ENCODE results near the gene ARL13B. TPM values are rescaled to one million over a fixed set of nuclear protein-coding genes. Genes with fewer than 3 reads are reported as not detected.
"Not testable (repeated sequence)": the region's sequence is repeated elsewhere in the genome, so short reads cannot be mapped to it uniquely, and the experiment has no call there.

The ARL13B gene
- total RNA-seq, 1 donor from 2014 or later, result 12.2 TPM

DNA sequence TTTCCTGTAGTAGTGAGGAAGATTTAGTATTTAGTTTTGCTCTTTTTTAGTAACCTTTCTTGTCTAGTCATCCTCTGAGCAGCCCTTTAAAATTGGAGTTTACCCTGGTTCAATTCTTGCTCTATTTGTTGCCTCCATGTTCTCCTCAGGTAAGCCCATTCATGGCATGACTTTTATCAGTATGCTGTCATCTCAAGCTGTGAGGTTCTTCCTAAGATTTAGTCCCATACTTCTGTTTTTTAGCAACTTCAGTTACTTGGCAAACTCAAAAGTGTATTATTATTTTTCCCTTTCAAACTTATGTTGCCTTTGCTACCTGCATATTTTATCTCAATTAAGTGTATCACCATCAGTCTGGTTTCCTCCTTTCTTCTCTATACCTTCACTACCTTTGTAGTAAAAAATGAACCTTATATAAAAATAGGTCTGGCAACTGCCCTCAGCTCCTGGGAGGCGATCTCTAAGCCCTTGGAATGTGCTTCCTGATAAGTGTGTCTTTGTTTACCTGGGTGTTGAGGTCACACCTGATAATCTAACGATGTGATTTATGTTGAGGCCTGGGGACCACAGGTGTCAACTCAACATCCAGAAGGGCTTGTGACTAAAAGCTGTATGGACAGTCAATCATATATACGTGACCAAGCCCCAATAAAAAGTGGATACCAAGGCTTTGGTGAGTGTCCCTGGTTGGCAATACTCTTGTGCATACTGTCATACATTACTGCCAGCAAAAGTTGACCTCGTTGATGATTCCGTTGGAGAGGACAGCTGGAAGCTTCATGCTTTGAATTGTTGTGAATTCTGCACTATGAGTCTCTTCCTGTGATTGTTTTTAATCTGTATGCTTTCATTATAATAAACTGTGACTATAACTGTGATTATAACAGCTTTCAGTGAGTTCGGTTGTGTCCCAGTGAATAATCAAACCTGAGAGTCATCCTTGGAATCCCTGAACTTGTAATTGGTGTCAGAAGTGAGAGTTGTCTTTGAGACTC, 86.8 kb downstream of the ARL13B start:
- Mint-ChIP-seq H3K27ac (ENCODE audit: unreplicated experiment) (no peak overlapping the region), H3K9me3 (ENCODE audit: low read depth) (no peaks in the 10 kb centered on the region), H3K4me1 (ENCODE audit: low read depth) (peaks cover 41% of the 10 kb centered on the region), H3K4me3 (ENCODE audit: unreplicated experiment) (no peak overlapping the region), H3K27me3 (ENCODE audit: low read depth) (no peaks in the 10 kb centered on the region), H3K36me3 (ENCODE audit: low read depth) (no peaks in the 10 kb centered on the region)
- DNase-seq (ENCODE audit: low spot score), result no peak
- TF ChIP-seq, protein P1, sequence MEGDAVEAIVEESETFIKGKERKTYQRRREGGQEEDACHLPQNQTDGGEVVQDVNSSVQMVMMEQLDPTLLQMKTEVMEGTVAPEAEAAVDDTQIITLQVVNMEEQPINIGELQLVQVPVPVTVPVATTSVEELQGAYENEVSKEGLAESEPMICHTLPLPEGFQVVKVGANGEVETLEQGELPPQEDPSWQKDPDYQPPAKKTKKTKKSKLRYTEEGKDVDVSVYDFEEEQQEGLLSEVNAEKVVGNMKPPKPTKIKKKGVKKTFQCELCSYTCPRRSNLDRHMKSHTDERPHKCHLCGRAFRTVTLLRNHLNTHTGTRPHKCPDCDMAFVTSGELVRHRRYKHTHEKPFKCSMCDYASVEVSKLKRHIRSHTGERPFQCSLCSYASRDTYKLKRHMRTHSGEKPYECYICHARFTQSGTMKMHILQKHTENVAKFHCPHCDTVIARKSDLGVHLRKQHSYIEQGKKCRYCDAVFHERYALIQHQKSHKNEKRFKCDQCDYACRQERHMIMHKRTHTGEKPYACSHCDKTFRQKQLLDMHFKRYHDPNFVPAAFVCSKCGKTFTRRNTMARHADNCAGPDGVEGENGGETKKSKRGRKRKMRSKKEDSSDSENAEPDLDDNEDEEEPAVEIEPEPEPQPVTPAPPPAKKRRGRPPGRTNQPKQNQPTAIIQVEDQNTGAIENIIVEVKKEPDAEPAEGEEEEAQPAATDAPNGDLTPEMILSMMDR (IDR thresholded peaks at IDR 0.05), result no peak

DNA sequence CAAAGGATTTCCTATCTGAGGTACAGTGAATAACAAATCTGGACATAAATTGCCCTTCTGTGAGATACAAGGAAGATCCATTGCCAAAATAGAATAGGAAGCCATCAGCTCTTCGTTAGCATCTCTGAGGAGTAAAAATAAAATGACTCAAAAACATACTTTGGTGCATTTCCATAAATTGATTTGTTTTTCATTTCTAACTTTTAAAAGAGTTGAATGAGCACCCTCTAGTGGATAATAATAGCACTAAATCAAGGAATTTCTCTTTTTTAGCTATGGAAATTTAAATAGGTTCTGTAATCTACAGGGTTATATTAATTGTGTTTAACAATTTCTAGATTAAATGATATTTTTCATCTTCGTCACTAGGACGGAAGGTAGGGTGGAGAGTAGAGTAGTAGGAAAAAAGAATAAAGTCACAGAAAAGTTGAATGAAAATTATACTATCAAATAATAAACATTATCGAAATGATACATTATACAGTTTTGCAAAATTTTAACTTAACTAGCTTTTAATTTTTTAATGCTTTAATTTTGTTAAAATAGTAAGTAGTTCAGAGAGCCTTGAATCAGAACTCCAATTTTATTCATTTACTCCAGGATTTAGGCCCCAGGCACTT, 89.3 kb downstream of the ARL13B start:
- H3K4me1 Mint-ChIP-seq (ENCODE audit: low read depth), result peaks cover 22% of the 10 kb centered on the region
- no peaks in the 10 kb centered on the region for H3K27me3 Mint-ChIP-seq (ENCODE audit: low read depth)
- TF ChIP-seq, protein P1 (IDR thresholded peaks at IDR 0.05), result peak; percentile 92
- no peak for DNase-seq (ENCODE audit: low spot score)
- peak overlapping the region; percentile 34 for H3K27ac Mint-ChIP-seq (ENCODE audit: unreplicated experiment)
- peaks cover 6% of the 10 kb centered on the region for H3K9me3 Mint-ChIP-seq (ENCODE audit: low read depth)
- no peak overlapping the region for H3K4me3 Mint-ChIP-seq (ENCODE audit: unreplicated experiment)
- H3K36me3 Mint-ChIP-seq (ENCODE audit: low read depth), result peaks cover 8% of the 10 kb centered on the region

DNA sequence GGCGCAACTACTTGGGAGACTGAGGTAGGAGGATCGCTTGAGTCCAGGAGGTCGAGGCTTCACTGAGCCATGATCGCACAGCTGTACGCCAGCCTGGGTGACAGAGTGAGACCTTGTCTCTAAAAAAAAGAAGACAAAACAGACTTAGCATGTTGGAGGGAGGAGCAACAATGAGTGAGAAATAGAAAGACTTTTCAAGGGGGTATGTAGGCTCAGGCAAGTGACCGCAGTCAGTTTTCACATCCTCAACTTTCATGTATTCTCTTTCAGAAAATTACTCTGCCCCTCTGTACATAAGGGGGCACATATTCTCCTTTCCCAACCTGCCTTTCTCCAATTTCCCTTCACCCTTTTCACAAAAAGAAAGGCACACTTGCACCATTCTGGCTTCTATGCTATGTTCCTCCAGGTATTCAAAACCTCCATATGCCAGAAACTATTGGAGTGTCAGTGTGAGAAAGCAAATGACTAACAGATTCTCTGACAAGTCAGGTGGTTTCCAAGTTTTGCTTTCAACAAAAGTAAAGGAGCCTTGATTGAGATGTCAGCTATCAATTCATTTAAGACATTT, 90.5 kb downstream of the ARL13B start:
- Mint-ChIP-seq H3K36me3 (ENCODE audit: low read depth) (peaks cover 8% of the 10 kb centered on the region), H3K4me1 (ENCODE audit: low read depth) (peaks cover 13% of the 10 kb centered on the region), H3K27ac (ENCODE audit: unreplicated experiment) (no peak overlapping the region), H3K9me3 (ENCODE audit: low read depth) (peaks cover 6% of the 10 kb centered on the region), H3K4me3 (ENCODE audit: unreplicated experiment) (no peak overlapping the region), H3K27me3 (ENCODE audit: low read depth) (no peaks in the 10 kb centered on the region)
- TF ChIP-seq, protein P1 (IDR thresholded peaks at IDR 0.05), result no peak
- DNase-seq (ENCODE audit: low spot score), result no peak

DNA sequence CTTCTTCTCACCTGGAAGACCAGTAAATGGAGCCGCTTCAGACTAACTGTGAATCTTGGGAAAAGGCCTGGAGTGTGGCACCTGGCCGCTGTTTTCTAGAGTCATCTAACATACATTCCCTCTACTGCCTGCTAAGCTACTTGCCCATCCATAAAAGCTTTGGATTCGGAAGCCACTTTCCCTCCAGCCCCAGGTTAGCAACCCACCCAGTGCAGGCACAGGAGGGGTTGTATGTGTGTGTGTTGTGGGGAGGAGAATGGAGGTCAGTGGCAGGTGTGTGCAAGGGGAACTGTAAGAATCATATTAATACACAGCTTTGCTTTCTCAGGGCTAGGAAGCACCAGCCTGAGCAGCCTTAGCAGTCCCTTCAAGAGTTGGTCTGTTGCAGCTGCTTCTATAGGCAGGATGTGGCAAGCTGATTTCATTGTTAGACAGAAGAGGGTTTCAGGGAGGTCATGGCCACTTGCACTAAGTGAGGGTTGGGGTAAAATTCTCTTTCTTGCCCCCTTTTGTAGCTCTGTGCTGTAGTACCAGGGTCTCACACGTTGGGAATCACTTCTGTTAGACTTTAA, 91.8 kb downstream of the ARL13B start:
- H3K4me1 Mint-ChIP-seq (ENCODE audit: low read depth), result peaks cover 12% of the 10 kb centered on the region
- no peak overlapping the region for H3K27ac Mint-ChIP-seq (ENCODE audit: unreplicated experiment)
- no peak for DNase-seq (ENCODE audit: low spot score)
- no peaks in the 10 kb centered on the region for H3K27me3 Mint-ChIP-seq (ENCODE audit: low read depth)
- no peak overlapping the region for H3K4me3 Mint-ChIP-seq (ENCODE audit: unreplicated experiment)
- peaks cover 8% of the 10 kb centered on the region for H3K36me3 Mint-ChIP-seq (ENCODE audit: low read depth)
- TF ChIP-seq, protein P1 (IDR thresholded peaks at IDR 0.05), result no peak
- peaks cover 6% of the 10 kb centered on the region for H3K9me3 Mint-ChIP-seq (ENCODE audit: low read depth)

DNA sequence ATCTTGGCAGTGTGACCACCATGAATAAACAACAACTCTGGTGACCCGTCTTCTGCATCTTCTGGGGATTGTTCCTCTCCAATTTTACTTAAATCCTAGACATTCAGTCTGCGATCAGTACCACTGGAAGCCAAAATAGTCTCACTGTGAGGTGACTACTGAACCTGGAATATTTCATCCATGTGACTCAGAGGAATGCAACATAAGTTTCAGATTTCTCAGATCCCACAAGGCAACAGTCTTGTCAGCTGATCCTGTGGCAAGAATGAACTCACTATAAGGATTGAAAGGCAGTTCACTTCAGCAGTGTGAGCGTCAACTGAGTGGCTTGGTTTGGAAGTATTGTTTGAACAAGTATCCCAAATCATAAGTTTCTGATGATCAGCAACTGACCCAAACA, 96.1 kb downstream of the ARL13B start:
- H3K4me1 Mint-ChIP-seq (ENCODE audit: low read depth), result peaks cover 6% of the 10 kb centered on the region
- H3K36me3 Mint-ChIP-seq (ENCODE audit: low read depth), result peaks cover 13% of the 10 kb centered on the region
- H3K27ac Mint-ChIP-seq (ENCODE audit: unreplicated experiment), result no peak overlapping the region
- H3K9me3 Mint-ChIP-seq (ENCODE audit: low read depth), result peaks cover 6% of the 10 kb centered on the region
- TF ChIP-seq, protein P1 (IDR thresholded peaks at IDR 0.05), result no peak
- no peak overlapping the region for H3K4me3 Mint-ChIP-seq (ENCODE audit: unreplicated experiment)
- H3K27me3 Mint-ChIP-seq (ENCODE audit: low read depth), result no peaks in the 10 kb centered on the region
- no peak for DNase-seq (ENCODE audit: low spot score)

GRCh38 chr3:94080552-94080951, 100.6 kb downstream of the ARL13B start:
- not testable (repeated sequence) for H3K4me1 Mint-ChIP-seq (ENCODE audit: low read depth); H3K9me3 Mint-ChIP-seq (ENCODE audit: low read depth); H3K4me3 Mint-ChIP-seq (ENCODE audit: unreplicated experiment); H3K27ac Mint-ChIP-seq (ENCODE audit: unreplicated experiment); DNase-seq (ENCODE audit: low spot score); H3K27me3 Mint-ChIP-seq (ENCODE audit: low read depth)
- peaks cover 11% of the 10 kb centered on the region for H3K36me3 Mint-ChIP-seq (ENCODE audit: low read depth)
